DMS 273 treated with DMSO at 0.1 percent for 48 hours (cell line): Measurements from ENCODE around the gene OR6P1.

Experiments
- DNase-seq: peaks from one replicate; lab custom pipeline; 2025; lab: John Stamatoyannopoulos, UW

The OR6P1 gene, protein sequence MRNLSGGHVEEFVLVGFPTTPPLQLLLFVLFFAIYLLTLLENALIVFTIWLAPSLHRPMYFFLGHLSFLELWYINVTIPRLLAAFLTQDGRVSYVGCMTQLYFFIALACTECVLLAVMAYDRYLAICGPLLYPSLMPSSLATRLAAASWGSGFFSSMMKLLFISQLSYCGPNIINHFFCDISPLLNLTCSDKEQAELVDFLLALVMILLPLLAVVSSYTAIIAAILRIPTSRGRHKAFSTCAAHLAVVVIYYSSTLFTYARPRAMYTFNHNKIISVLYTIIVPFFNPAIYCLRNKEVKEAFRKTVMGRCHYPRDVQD

DNA sequence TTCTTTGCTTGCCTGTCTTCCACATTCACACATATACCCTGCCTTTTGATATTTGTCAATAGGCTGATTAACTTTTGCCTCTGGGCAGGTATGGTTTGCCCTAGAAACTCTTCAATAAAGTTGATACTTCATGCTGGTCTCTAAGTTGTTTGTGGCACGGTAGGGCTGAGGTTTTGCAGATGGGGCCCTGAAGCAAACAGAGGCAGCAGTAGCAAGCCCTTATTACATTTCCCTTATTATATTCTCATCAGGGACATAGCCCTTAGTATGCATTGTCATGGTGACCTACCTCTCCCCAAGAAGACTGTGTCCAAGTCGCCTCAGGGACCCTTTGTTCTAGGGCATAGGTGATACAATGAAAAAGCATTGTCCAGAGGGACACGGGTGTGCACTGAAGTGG is at the start of gene OR6P1:
OR6P1 (minus strand) TSS at position 101 of the 400 bp plus-strand sequence. CDS start 6,976 bp downstream, outside the sequence.
- DNase-seq: no peak

DNA sequence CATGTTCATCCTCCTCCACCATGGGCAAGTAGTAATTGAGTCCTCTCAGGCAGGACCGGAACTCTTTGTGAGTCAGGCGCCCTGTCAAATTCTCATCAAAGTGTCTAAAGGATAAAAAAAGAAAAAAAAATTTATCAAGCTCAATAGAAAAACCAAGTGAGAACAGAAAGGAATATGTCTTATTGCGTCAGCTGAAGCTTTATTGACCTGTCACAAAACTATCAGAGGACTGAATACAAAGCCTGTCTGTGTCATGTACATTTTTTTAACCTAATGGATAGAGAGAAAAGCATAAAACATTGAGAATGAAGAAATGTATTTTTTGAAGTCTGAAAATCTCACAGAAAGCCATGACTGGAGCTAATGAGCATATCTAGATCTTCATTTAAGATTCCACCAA is 43.4 kb upstream of the OR6P1 start:
- DNase-seq: no peak

DNA sequence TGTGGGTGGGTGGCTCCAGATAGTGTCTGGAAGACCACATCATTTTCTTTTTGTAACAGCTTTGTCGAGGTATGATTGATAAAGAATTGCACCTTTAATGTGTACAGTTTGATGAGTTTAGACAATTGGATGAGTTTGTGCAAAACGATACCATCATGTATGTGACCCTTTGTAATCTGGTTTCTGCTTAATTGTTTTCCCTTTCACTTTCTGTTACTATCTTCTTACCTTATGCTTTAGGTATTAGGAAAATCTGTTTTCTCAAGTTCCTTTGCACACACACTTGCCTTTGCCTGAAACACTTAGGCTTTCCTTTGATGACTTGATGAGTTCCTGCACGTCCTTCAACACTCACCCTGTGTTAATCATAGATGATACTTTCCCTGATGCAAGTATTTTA is 41.5 kb upstream of the OR6P1 start:
- no peak for DNase-seq

DNA sequence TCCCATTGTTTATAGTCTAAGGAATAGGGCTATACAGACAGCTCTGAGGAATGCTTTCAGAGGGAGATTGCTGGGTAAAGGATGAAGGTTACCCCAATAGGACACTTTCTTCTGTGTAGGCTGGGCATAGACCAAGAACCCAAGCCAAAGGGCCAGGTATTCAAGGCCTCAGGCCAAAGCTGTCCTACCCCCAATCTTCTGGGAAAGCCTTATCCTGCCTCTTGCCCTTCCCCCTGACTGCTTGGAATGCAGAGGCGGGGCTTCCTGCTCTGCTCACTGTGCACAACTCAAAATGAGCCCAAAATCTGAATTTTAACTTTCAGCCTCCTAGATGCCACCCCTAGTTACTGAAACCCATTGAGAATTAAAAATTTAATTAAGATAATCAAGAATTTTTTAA is 36.9 kb upstream of the OR6P1 start:
- DNase-seq: no peak

DNA sequence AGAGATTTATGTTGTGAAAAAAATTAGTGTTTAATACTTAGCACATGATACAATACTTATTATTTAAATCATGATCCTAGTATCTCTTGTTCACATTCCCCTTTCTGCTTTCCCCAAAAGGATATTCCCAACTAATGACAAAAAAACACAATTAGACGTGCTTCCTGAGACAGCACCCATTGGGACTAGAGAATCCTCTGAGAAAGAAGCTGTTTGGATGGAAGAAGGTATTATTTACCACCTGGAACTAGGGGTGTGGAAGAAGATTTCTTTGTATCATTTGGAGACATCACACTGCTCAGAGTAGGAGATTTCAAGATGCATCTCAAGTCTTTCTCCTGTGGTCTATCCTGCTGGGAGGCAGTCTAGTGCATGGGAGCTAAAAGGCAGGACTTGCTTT is 34.6 kb upstream of the OR6P1 start, which contains the start of gene OR10Z1:
OR10Z1 (plus strand) TSS at position 301 of the 400 bp plus-strand sequence. CDS start 1,171 bp downstream, outside the sequence.
- no peak for DNase-seq

DNA sequence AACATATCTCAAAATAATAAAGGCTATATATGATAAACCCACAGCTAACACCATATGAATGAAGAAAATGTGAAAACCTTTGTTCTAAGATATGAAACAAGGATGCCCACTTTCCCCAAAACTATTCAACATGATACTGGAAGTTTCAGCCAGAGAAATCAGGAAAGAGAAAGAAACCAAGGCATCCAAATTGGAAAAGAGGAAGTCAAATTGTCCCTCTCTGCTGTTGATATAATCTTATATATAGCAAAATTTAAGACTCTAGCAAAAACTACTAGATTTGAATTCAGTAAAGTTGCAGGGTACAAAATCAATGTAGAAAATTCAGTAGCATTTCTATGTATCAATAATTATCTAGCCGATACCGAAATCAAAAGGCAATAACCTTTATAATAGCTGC is 30.4 kb upstream of the OR6P1 start:
- no peak for DNase-seq

DNA sequence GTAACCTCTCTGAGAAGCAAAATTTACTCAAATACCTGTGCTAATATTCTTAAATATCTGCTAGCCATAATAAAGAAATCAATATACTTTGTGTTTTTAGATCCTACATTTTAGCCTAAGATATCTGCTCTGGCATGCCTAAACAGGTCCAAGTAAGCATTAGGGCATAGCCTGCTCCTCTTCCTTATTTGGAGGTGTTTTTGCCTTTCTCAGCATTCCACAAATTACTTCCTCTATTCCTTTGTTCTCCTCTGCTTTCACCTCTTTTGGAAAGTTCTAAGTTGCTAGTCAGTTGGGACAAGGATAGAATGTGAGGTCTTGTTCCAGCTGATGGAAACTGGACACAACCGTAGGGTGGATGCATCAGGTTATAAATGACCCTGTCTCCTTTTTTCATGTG is 16.6 kb upstream of the OR6P1 start:
- DNase-seq: no peak

DNA sequence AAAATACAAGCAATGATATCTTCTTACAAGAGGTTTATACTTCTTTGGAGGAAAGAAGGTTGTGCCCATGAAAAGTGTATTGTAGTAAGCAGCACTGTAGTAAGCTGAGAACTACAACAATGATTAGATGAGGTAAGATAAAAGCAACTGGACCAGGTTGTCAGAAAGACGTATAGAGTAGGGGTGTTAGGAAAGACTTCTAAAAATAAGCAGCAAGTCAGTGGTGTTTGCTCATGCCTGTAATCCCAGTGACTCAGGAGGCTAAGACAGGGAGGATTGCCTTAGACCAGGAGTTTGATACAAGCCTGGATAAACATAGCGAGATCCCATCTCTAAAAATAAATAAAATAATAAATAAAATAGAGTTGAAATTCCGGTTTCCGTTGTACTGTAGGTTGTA is 13.6 kb upstream of the OR6P1 start:
- DNase-seq: no peak

DNA sequence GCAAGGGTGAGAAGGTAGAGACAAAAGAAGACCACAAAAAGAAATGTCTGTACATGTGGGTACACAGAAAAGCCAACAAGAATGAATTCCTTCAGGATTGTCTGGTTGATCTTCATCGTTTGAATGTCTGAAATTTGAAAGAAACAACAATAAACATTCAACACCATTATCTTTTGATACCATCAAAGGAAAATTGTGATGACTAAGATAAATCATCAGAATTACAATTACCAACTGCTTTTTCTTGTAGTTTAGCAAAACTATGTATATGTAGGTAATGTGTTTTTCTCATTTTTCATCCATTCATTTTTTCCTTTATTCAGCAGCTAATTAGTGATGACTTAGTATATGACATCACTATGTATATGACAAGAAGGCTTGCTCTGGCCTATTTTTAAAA is 9.4 kb upstream of the OR6P1 start, which contains the start of gene OR10X1:
OR10X1 (minus strand) TSS at position 167 of the 400 bp plus-strand sequence; CDS start at position 167, 0 bp downstream.
- DNase-seq: no peak

DNA sequence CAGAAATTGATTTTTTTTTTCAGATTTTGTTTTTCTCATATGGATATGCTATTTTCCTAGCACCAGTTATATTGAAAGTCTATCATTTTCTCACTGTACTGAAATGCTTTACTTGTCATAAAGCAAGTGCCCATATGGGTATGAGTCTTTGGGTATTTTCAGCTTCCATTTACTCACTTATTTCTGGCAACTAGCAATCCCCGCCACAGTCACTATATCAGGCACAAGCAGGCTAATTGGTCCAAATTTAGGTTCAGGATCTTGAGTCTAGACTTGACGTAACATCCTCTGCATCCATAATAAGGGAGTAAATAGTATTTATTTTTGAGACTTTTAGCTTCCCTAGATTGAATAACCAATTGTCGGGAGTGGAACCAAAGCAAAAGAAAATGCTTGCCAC is 7.2 kb upstream of the OR6P1 start:
- DNase-seq: no peak

DNA sequence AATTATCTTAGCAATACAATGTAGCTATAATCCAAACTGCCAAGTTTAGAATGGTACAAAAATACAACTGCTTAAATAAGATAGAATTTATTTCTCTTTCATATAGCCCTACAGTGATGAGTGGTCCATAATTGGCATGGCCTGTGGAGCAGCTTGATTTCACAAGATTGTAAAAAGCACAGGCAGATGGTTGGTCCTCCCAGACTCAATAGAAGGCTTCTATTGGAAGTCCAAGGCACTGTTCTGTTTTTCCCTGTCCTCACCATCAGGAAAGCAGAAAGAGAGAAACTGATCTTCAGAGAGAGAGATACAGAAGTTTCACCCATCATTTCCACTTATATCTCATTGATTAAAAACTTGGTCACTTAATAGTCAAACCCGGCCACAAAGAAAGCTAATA is 1.8 kb upstream of the OR6P1 start:
- DNase-seq: no peak

DNA sequence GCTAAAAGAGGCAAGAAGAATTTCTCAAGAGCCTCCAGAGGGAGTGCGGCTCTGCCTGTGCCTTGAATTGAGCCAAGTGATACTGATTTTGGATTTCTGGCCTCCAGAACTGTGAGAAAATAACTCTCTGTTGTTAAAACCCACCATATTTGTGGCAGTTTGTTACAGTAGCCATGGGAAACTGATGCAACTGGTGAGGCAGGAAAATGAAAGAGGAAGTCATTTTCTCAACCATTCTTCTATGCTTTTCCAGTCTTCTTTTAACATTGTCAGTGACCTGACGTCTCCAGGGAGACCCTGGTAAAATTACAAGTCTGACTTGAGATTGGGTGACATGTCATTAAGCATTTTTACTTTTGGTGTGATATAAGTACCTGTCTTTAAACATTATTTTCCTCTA is 5.8 kb downstream of the OR6P1 start:
- DNase-seq: no peak

DNA sequence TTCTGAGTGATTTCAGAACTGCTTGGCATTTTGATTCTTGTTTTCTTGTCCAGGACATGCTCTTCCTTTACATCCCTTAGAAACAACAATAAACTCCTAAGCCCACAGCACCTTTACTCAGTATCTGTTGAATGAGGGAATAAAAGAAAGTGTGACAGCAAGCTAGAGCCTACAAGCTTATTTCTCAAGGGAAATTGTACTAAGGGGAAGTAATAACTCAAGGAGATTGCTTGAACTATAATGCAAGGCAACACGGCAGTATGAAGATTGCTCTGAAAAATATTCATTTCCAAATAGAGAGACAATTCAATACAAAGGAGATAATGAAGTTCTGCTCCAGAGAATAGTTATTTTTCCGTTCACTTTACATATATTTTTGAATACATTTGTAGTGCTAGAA is 6.5 kb downstream of the OR6P1 start:
- DNase-seq: peak; percentile 1

DNA sequence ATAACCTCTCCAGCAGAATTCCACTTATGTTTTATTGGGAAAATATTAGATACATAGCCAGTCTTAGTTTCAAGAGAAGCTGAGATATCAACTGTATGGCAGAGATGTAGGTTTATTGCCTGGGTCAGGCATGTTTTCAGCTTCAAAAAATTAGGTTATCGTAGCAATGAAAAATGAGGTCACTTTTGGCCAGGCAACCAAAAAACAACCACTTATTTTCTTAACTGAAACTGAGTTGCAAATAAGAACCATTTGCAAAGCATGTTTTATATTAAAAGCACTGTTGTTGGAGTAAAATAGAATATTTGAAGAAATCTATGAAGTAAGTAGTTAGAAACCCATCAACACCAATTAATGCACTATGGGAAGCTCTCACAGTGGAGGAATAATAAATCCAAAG is 10.7 kb downstream of the OR6P1 start:
- no peak for DNase-seq

DNA sequence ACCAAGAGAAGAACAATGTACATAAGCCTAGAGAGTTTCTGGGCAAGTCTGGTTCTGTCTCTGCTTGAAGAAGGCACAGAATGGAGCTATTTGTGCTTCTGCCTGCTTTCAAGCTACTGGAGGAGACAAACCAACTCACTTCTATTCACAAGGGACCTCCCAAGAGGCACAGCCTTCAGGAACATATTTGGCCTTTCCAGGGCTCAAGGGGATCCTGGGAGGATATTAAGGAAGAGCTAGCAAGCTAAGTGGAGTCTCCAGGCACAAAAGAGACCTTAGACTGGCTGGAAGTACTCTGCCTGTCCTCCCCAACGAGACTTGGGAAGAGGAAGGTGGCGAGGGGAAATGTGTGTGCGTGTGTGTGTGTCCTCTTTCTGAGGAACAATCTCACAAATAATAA is 16.0 kb downstream of the OR6P1 start, which contains the start of gene OR6Y1:
OR6Y1 (minus strand) TSS at position 54 of the 400 bp plus-strand sequence. CDS start 6,300 bp downstream, outside the sequence.
- DNase-seq: no peak

DNA sequence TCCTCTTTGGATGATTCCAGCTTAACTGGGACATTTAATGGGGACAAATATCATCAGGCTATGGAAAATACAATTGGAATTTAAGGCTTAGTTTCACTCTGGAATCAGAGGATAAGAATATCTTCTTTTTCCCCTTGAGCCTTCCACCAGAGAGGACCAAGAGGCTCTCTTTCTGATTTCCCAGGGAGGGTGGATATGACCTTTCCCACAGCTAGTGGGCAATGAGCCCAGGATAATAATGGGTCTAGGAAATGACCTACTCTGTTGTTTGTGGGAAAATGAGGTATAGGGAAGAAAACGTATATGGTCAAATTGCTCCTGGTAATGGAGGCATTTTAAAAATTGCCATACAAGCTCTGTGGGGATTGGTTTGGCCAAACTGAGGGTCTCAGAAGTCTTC is 18.1 kb downstream of the OR6P1 start:
- DNase-seq: no peak

DNA sequence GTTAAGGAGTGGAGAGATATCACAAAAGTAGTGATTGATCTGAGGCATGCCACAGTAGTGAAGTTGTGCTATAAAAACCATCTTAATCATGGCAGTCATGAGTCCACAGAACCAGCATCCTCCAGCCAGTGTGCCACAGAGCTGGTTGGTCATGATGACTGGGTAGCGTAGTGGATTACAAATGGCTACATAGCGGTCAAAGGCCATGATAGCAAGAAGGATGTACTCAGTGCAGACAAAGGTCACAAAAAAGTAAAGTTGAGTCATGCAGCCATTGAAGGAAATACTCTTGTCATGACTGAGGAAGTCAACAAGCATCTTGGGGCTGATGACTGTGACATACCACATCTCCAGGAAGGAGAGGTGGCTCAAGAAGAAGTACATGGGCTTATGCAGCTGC is 22.8 kb downstream of the OR6P1 start:
- no peak for DNase-seq

DNA sequence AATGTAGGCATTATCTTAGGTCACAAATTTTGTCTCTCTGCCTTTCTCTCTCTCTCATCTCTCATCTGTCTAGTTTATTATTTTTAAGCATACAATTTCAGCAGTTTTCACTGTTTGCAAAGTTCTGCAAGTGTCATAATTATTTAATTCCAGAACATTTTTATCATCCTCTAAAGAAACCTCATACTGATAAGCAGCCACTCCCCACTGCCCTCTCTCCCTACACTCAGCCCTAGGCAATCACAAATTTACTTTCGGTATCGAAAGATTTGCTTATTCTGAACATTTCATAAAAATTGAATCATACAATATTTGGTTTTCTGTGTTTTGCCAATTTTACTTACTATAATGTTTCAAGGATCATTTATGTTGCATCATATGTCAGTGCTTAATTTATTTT is 32.8 kb downstream of the OR6P1 start:
- DNase-seq: no peak

DNA sequence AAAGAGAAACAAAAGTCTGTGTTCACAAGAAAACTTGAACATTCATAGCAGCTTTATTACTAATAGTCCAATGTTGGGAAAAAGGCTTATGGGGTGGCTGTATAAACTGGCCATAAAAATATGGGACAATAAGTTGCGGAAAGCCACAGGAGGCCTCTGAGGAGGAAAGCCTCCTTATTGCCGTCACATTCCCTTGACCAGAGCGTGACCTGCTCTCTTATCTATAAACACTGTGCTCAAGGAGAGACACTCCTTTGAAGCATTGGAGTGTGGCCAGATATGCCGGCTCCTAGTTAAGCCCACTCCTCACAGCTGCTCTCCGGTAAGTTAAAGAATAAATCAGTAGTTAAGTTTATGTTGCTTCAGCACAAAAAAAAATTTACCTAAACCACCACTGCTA is 35.9 kb downstream of the OR6P1 start:
- no peak for DNase-seq

DNA sequence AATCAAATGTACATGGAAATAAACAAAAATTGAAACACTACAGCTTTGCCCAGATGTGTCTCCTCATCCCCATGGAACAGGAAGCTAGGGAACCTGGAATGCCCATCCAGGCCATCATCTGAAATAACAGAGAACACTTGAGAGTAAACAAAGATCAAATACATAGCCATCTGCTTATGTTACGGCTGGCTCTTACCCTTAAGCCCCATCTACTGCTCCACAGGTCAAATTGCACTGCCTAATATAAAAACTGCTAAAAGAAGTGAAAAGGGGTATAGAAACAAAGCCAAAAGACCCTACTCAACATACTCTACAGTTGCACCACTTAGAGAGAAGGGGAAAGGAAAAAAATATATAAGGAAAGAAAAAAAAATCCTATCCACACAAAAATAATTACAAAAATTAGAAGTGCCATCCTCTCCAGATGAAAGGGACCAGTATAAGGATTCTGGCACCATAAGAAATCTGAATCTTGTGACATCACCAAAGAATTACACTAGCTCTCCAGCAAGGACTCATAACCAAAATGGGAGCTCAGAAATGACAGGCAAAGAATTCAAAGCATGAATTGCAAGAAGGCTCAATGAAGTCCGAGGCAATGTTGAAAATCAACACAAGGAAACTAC is 43.1 kb downstream of the OR6P1 start:
- DNase-seq: no peak

DNA sequence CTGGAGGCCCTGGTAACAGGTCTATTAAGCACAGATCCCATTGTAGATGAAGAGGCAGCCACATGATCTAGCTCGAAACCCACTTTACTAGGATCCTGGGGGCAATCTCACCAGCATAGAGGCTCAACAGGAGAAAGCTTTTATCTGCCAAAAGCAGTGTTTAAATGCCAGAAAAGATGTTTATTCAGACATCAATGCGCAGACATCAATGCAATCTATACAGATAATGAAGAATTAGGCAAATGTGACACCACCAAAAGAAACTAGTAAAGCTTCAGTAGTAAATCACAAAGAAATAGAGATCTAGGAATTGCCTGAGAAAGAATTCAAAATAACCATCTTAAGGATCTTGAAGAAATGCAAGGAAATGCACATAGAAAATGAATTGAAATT is 48.7 kb downstream of the OR6P1 start:
- DNase-seq: no peak

DNA sequence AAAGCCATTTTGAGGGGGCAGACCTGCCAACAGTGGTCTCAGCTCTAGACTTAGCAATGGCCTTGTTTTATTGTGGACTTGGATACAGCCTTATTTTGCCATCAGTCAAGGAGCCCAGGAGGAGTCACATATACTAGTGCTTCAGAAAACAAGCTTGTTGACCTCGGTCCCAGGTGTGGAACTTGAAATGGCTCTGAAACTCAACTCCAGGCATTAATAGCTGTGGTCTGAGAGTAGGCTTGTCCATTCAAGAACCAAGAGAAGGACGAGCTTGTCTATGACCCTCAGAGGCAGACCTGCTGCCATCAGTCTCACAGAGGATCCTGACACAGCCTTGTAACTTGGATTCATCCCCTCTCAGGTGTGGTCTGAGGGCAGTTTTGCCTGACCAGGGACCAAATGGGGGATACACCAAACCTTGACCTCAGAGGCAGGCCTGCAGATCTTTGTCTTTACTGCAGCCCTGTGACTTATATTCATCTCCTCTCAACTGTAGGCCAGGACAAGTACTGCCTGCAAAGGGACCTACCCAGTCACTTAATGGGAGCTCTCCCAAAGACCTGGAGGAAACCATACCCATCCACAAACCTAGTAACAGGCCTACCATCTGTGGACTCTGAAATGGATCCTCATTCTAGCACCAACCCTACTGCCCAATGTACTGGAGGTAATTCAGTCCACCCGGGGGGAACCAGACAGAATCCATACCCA is 49.3 kb downstream of the OR6P1 start:
- DNase-seq: no peak

DNA sequence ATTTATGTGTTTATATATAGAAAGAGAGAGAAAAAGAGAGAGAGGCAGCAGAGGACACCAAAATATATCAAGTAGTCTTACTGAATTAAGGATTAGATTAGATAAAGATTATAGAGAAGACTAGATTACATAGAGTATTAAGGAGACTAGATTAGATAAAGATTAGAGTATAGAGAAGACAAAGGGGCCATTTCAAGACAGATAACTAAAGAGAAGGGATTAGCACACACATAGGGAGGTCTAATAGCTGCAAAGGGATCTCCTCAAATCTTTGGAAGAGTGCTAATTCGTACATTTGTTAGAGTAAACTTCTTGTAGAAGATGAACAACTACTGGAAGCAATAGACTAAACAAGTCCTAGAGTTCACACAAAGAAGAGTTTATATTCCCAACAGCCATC is 50.4 kb downstream of the OR6P1 start:
- no peak for DNase-seq
